ENCODE measurements around the gene LCOR.

LCOR gene

DNA sequence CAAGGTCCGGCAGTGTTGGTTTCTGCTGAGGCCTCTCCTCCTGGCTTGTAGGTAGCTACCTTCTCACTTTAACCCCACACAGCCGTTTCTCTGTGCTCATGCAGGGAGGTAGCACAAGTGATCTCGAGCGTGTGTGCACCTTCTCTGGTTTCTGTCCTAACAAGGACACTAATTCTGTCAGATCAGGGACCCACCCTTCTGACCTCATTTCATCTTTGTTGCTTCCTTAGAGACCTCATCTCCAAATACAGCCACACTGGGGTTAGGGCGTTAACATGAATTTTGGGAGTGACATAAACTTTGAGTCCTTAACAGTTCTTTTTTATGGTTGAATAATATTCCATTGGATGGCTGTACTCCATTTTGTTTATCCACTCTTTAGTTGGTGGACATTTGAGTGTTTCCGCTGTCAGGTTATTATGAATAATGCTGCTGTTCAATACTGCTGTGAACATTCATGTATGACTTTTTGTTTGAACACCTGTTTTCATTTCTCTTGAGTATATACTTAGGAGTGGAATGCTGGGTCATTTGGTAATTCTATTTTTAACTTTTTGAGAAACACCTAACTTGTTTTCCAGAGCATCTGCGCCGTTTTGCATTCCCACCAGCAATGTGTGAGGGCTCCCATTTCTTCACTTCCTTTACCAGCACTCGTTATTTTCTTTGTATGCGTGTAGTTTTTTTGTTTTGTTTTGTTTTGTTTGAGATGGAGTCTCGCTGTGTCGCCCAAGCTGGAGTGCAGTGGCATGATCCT is 57.5 kb downstream of the LCOR start:
- FAIRE-seq (no peak), DNase-seq (ENCODE audit: insufficient read length, low spot score) (no peak)
- TF ChIP-seq, protein P1, sequence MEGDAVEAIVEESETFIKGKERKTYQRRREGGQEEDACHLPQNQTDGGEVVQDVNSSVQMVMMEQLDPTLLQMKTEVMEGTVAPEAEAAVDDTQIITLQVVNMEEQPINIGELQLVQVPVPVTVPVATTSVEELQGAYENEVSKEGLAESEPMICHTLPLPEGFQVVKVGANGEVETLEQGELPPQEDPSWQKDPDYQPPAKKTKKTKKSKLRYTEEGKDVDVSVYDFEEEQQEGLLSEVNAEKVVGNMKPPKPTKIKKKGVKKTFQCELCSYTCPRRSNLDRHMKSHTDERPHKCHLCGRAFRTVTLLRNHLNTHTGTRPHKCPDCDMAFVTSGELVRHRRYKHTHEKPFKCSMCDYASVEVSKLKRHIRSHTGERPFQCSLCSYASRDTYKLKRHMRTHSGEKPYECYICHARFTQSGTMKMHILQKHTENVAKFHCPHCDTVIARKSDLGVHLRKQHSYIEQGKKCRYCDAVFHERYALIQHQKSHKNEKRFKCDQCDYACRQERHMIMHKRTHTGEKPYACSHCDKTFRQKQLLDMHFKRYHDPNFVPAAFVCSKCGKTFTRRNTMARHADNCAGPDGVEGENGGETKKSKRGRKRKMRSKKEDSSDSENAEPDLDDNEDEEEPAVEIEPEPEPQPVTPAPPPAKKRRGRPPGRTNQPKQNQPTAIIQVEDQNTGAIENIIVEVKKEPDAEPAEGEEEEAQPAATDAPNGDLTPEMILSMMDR (IDR thresholded peaks at IDR 0.05; ENCODE audit: insufficient read depth, missing control alignments), result no peak

DNA sequence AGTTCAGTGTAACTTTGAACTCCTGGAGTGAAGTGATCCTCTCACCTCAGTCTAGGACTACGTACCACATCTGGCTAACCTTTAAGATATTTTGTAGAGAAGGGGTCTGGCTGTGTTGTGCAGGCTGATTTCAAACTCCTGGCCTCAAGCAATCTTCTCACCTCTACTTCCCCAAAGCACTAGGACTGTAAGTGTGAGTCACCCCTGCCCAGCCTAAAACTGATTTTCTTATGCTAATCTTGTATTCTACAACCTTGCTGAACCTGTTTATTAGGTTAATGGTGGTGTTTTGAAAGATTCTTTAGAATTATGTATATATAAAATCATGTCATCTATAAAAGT is 58.0 kb downstream of the LCOR start:
- TF ChIP-seq, protein P1 (IDR thresholded peaks at IDR 0.05; ENCODE audit: insufficient read depth, missing control alignments), result no peak
- no peak for DNase-seq (ENCODE audit: insufficient read length, low spot score)
- no peak for FAIRE-seq

DNA sequence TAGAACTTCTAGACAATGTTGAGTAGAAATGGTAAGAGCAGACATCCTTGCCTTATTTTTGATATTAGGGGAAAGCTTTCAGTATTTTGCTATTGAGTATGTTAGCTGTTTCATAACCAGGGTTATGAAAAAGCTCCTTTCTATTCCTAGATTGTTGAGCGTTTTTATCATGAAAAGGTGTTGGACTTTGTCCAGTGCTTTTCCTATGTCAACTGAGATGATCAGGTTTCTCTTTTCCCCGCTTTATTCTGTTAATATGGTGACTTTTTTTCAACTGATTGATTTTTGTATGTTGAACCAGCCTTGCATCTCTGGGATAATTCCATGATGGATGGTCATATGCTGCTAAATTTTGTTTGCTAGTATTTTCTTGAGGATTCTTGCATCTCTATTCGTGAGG is 58.5 kb downstream of the LCOR start:
- TF ChIP-seq, protein P1 (IDR thresholded peaks at IDR 0.05; ENCODE audit: insufficient read depth, missing control alignments), result no peak
- DNase-seq (ENCODE audit: insufficient read length, low spot score), result no peak
- no peak for FAIRE-seq

DNA sequence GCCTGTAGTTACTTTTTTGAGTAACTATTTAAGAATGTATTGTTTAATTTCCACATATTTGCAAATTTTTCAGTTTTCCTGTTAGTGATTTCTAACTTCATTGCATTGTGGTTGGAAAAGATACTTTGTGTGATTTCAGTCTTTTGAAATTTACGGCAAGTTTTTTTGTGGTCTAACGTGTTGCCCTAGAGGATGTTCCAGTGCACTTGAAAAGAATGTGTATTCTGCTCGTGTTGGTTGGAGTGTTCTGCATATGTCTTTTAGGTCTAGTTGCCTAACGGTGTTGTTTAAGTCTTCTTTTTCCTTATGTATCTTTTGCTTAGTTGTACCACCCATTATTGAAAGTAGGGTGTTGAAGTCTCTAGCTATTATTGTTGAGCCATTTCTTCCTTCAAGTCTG is 59.7 kb downstream of the LCOR start:
- TF ChIP-seq, protein P1 (IDR thresholded peaks at IDR 0.05; ENCODE audit: insufficient read depth, missing control alignments), result no peak
- DNase-seq (ENCODE audit: insufficient read length, low spot score) (no peak), FAIRE-seq (no peak)

DNA sequence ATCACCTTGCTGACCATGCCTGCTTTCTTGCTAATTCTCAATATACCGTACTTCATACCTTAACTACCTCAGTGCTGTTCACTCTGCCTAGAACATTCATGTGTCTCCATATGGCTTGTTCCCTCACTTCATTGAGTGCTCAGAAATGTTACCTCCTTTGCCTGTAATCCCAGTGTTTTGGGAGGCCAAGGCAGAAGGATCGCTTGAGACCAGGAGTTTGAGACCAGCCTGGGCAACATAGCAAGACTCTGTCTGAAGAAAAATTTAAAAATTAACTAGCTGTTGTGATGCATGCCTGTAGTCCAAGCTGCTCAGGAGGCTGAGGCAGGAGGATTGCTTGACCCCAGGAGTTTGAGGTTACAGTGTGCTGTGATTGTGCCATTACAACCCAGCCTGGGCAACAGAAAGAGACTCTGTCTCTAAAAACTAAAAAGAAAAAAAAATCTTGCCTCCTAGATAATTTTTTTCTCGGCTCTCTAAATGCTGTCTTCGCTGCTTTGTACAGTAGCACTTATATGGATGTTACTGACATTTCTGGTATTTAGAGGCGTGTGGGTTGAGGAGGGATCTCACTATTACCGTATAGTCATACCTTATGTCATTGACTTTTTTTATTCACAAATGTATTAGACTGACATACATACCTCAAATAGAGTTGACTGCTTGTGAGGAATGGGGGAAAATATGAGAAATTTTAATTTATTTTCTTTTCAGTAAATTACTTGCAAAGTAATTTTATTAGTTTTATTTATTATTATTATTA is 63.7 kb downstream of the LCOR start:
- no peak for FAIRE-seq
- TF ChIP-seq, protein P1 (IDR thresholded peaks at IDR 0.05; ENCODE audit: insufficient read depth, missing control alignments), result no peak
- no peak for DNase-seq (ENCODE audit: insufficient read length, low spot score)

DNA sequence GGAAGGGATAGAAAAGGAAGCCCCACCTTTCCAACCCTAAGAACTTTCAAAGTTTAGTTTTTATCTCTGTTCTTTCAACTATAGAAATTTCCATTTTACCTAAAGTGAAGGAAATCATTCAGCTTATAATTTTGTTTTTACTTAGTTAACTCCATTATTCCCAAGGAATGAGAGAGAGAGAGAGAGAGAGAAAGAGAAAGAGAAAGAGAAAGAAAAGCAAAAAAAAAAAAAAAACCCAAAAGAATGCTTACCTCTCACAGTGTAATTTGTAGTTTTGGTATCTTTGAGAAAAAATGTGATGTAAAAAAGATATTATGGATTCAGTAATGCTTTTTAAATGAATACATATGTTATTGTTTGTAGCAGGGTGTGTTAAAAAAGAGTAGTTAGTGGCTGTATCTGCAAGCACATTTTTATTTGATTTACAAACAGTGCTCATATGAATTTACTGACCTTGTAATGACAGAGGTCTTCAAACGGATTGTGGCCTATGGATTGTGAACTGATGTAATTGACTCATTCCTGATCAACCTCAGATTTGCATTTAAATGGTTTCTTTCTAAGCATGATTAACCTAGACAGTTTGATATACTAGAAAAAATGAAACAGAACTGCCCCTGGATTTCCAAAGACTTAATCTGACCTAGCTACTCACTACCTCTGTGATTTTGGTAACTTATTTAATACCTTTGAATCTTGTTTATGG is 64.9 kb downstream of the LCOR start:
- FAIRE-seq, result peak; percentile 46
- TF ChIP-seq, protein P1 (IDR thresholded peaks at IDR 0.05; ENCODE audit: insufficient read depth, missing control alignments), result no peak

More for the DNA sequence above, 64.9 kb downstream of the LCOR start:
- DNase-seq (ENCODE audit: insufficient read length, low spot score), result no peak

Data from D721Med (cell line).